HG03520 (cell line): Measurements from ENCODE around the gene SHOC2.

Experiments
- ATAC-seq: cut with Tn5 transposase; IDR thresholded peaks from one replicate; pipeline ENCODE4 v1.9.1; 2021; ENCODE audit warnings: mild to moderate bottlenecking, moderate library complexity; ENCODE audit not compliant: unreplicated experiment

SHOC2 gene

GRCh38 chr10:110944792-110945396 lies 25.5 kb downstream of the SHOC2 start:
- no peak for ATAC-seq

GRCh38 chr10:110946496-110946895 lies 27.1 kb downstream of the SHOC2 start:
- no peak for ATAC-seq

- ATAC-seq: no peak
These were observed 27.7 kb downstream of the SHOC2 start for GRCh38 chr10:110947061-110947595.

GRCh38 chr10:110951381-110951780 lies 32.0 kb downstream of the SHOC2 start:
- ATAC-seq: no peak

GRCh38 chr10:110957606-110958005 lies 38.2 kb downstream of the SHOC2 start:
- ATAC-seq: no peak

GRCh38 chr10:110959379-110960332 lies 40.3 kb downstream of the SHOC2 start:
- no peak for ATAC-seq

GRCh38 chr10:110960333-110960712 lies 40.9 kb downstream of the SHOC2 start:
- no peak for ATAC-seq

- no peak for ATAC-seq
These were observed 43.0 kb downstream of the SHOC2 start for GRCh38 chr10:110962443-110962842.

GRCh38 chr10:110963162-110963561 lies 43.8 kb downstream of the SHOC2 start:
- ATAC-seq: no peak

GRCh38 chr10:110964681-110965080 lies 45.3 kb downstream of the SHOC2 start:
- ATAC-seq: no peak

- ATAC-seq: no peak
These were observed 45.8 kb downstream of the SHOC2 start for GRCh38 chr10:110965216-110965615.

GRCh38 chr10:110966146-110966545 lies 46.7 kb downstream of the SHOC2 start:
- ATAC-seq: no peak

- ATAC-seq: no peak
These were observed 47.7 kb downstream of the SHOC2 start for GRCh38 chr10:110967009-110967630.

- ATAC-seq: peak; percentile 67
These were observed 48.2 kb downstream of the SHOC2 start for GRCh38 chr10:110967645-110968044.

- ATAC-seq: no peak
These were observed 49.8 kb downstream of the SHOC2 start for GRCh38 chr10:110969183-110969582.

- ATAC-seq: no peak
These were observed 52.2 kb downstream of the SHOC2 start for GRCh38 chr10:110971638-110972037.

GRCh38 chr10:110972231-110973134 lies 53.1 kb downstream of the SHOC2 start:
- no peak for ATAC-seq

- no peak for ATAC-seq
These were observed 54.0 kb downstream of the SHOC2 start for GRCh38 chr10:110973400-110973799.

- no peak for ATAC-seq
These were observed 57.2 kb downstream of the SHOC2 start for GRCh38 chr10:110976577-110976976.

- ATAC-seq: no peak
These were observed 58.3 kb downstream of the SHOC2 start for GRCh38 chr10:110977662-110978061.
